Stomach (tissue), 9 donors: ENCODE data around the gene ZNF227. TPM values are rescaled to one million over a fixed set of nuclear protein-coding genes. Genes with fewer than 3 reads are reported as not detected.
"Not testable (repeated sequence)": the region's sequence is repeated elsewhere in the genome, so short reads cannot be mapped to it uniquely, and the experiment has no call there.

ENCODE experiments used
- DNase-seq, 2 donors: peaks; one replicate each; pipeline versions ENCODE4 v3.0.0 to v3.0.0-alpha.2; 2013 to 2019
- H3K27ac ChIP-seq, 5 donors: fragments of 200-600 bp in 4 of 5; sonication (generic) in 4 of 5; one replicate each; pipeline ENCODE4 v1.5.1; 2013 to 2019; ENCODE audit warnings: mild to moderate bottlenecking in 1 of 5, moderate library complexity in 1 of 5
- H3K27me3 ChIP-seq, 3 donors: fragments of 200-600 bp; sonication (generic); one replicate each; pipeline ENCODE4 v1.5.1; 2017 to 2019; ENCODE audit warnings: mixed run types in 1 of 3
- H3K36me3 ChIP-seq, 4 donors: fragments of 200-600 bp; sonication (generic); 1 replicate in 3 of 4; 2 replicates in 1 of 4; pipeline ENCODE4 v1.5.1; 2016 to 2019
- H3K4me1 ChIP-seq, 4 donors: fragments of 200-600 bp; sonication (generic); one replicate each; pipeline ENCODE4 v1.5.1; 2016 to 2019
- H3K4me3 ChIP-seq, 4 donors: fragments of 200-600 bp; sonication (generic) in 3 of 4; one replicate each; pipeline ENCODE4 v1.5.1; 2016 to 2019; ENCODE audit warnings: mild to moderate bottlenecking in 1 of 4
- H3K9me3 ChIP-seq, 4 donors: fragments of 200-600 bp; sonication (generic); one replicate each; pipeline ENCODE4 v1.5.1; 2016 to 2019
- EP300 ChIP-seq: sonication (generic); formaldehyde crosslinking; IDR thresholded peaks from one replicate; pipeline ENCODE4 v1.6.1; 2017; ENCODE audit warnings: antibody characterized with exemption
- POLR2A ChIP-seq, 4 donors: fragments of 450-650 bp; IDR thresholded peaks; one replicate each; pipeline ENCODE4 v1.6.1; 2016; ENCODE audit warnings: antibody characterized with exemption in 4 of 4, control low read depth in 2 of 4, mild to moderate bottlenecking in 1 of 4, moderate library complexity in 1 of 4
- POLR2AphosphoS5 ChIP-seq, 3 donors: sonication (generic); formaldehyde crosslinking; IDR thresholded peaks; one replicate each; pipeline ENCODE4 v1.6.1; 2016; ENCODE audit warnings: antibody characterized with exemption in 3 of 3
- WGBS, 5 donors: extraction: QIAGEN DNeasy Blood & Tissue Kit in 3 of 5; methylation state at CpG; one replicate each; pipeline versions ENCODE4 v1.1.5 to v1.1.7; 2013 to 2018; 5-methylcytosine and 5-hydroxymethylcytosine counted together
- intact Hi-C: fragments of 100-400 bp; cut with DNase I; formaldehyde crosslinking; loops from one replicate; pipeline ENCODE4 v1.15.1; 2023; ENCODE audit warnings: low total_unique reads
- polyA plus RNA-seq, 3 donors: library from polyadenylated mRNA; stranded (reverse); fragments of 200-250 nt; gene quantifications; one replicate each; pipeline ENCODE4 v1.2.3, GENCODE V29; 2013
- total RNA-seq, 5 donors: library from RNA; depleted of rRNA; stranded (reverse); fragments of >200 nt; gene quantifications; one replicate each; pipeline versions ENCODE4 v1.1.0 to v1.2.3, GENCODE V29; 2014 to 2016
- TF ChIP-seq, protein P1 (sequence below), 7 experiments: fragments of 450-650 bp in 4 of 7; fragments of 200-600 bp in 3 of 7; sonication (generic) in 3 of 7; IDR thresholded peaks; one replicate each; pipeline ENCODE4 v1.5.1; 2016 to 2019; ENCODE audit warnings: antibody characterized with exemption in 7 of 7, control low read depth in 2 of 7, mild to moderate bottlenecking in 1 of 7
- donor health status: healthy with polysubstance abuse.
- donor health status: Bipolar disorder and iron deficiency.
- donor health status: healthy.

The ZNF227 gene
- total and polyA plus RNA-seq, 8 donors = 0.58 to 31.9 (median 5.1) TPM

DNA sequence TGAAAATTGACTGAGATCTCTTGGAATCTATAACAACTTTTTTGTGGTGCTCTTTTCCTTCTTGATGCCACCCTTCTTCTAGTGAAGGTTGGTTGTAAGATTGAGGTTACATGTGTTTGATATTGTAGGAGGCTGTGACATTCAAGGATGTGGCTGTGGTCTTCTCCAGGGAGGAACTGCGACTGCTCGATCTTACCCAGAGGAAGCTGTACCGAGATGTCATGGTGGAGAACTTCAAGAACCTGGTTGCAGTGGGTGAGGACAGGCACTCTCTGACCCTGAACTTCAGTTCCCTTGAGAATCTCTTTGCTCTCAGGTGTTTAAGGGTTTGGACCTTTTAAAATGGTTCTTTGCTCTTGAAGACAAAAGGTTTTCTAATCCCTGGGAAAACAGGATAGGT lies 16.0 kb downstream of the ZNF227 start:
- Histone ChIP-seq H3K4me3 (no peak overlapping the region), H3K36me3 (peaks cover 76 to 82% (median 80%) of the 10 kb centered on the region in 4 donors), H3K4me1 (no peaks in the 10 kb centered on the region), H3K9me3 (peaks cover 38 to 94% (median 80%) of the 10 kb centered on the region in 4 donors), H3K27ac (no peak overlapping the region), H3K27me3 (no peaks in the 10 kb centered on the region)
- intact Hi-C loops = no loop called here
- 91 to 98% (median 94%) methylated on average over 3 of the region's 3 CpGs for WGBS, 5 donors
- no peak for DNase-seq
- TF ChIP-seq POLR2AphosphoS5 (IDR thresholded peaks at IDR 0.05) = no peak
- TF ChIP-seq, protein P1, sequence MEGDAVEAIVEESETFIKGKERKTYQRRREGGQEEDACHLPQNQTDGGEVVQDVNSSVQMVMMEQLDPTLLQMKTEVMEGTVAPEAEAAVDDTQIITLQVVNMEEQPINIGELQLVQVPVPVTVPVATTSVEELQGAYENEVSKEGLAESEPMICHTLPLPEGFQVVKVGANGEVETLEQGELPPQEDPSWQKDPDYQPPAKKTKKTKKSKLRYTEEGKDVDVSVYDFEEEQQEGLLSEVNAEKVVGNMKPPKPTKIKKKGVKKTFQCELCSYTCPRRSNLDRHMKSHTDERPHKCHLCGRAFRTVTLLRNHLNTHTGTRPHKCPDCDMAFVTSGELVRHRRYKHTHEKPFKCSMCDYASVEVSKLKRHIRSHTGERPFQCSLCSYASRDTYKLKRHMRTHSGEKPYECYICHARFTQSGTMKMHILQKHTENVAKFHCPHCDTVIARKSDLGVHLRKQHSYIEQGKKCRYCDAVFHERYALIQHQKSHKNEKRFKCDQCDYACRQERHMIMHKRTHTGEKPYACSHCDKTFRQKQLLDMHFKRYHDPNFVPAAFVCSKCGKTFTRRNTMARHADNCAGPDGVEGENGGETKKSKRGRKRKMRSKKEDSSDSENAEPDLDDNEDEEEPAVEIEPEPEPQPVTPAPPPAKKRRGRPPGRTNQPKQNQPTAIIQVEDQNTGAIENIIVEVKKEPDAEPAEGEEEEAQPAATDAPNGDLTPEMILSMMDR (IDR thresholded peaks at IDR 0.05) = no peak
- TF ChIP-seq POLR2A (IDR thresholded peaks at IDR 0.05) = no peak
- TF ChIP-seq EP300 = no peak

DNA sequence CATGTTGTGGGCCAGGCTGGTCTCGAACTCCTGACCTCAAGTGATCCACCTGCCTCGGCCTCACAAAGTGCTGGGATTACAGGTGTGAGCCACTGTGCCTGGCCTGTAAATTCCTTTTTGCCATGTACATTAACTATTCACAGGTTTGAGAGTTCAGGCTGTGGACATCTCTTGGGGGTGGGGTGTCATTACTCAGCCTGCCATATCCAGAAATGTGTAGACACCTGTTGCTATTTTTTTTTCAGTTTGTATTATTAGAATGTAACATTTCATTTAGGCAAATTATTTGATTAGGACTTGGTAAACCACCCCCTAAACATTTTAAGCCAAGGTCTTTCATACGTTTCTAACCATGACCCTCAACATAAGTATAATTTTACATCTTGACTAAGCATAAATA lies 20.5 kb downstream of the ZNF227 start:
- no peak overlapping the region for H3K27ac ChIP-seq
- intact Hi-C loops = no loop called here
- H3K4me1 ChIP-seq = no peaks in the 10 kb centered on the region
- H3K36me3 ChIP-seq = peaks cover 87 to 100% (median 95%) of the 10 kb centered on the region in 4 donors
- 95 to 99% (median 98%) methylated on average over 3 of the region's 3 CpGs for WGBS, 5 donors
- no peak overlapping the region for H3K4me3 ChIP-seq
- TF ChIP-seq, protein P1 (IDR thresholded peaks at IDR 0.05) = no peak
- no peak for TF ChIP-seq POLR2AphosphoS5 (IDR thresholded peaks at IDR 0.05)
- TF ChIP-seq POLR2A (IDR thresholded peaks at IDR 0.05) = no peak
- no peak for TF ChIP-seq EP300
- DNase-seq = no peak
- no peaks in the 10 kb centered on the region for H3K27me3 ChIP-seq
- H3K9me3 ChIP-seq = peaks cover 61 to 99% (median 92%) of the 10 kb centered on the region in 4 donors

DNA sequence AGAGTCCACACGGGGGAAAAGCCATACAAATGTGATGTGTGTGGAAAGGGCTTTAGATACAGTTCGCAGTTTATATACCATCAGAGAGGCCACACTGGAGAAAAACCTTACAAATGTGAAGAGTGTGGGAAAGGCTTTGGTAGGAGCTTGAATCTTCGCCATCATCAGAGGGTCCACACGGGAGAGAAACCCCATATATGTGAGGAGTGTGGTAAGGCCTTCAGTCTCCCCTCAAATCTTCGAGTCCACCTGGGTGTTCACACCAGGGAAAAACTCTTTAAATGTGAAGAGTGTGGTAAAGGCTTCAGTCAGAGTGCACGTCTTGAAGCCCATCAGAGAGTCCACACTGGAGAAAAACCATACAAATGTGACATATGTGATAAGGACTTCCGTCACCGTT lies 24.1 kb downstream of the ZNF227 start:
- TF ChIP-seq, protein P1 (IDR thresholded peaks at IDR 0.05) = no peak
- TF ChIP-seq POLR2AphosphoS5 (IDR thresholded peaks at IDR 0.05) (no peak), POLR2A (IDR thresholded peaks at IDR 0.05) (no peak), EP300 (no peak)
- peaks cover 63 to 99% (median 88%) of the 10 kb centered on the region in 4 donors for H3K9me3 ChIP-seq
- H3K27me3 ChIP-seq = no peaks in the 10 kb centered on the region
- no peak overlapping the region for H3K27ac ChIP-seq
- H3K4me1 ChIP-seq = no peaks in the 10 kb centered on the region
- peaks cover 52 to 85% (median 67%) of the 10 kb centered on the region in 4 donors for H3K36me3 ChIP-seq
- H3K4me3 ChIP-seq = no peak overlapping the region
- intact Hi-C loops = no loop called here
- DNase-seq = no peak
- WGBS, 5 donors = 95 to 99% (median 97%) methylated on average over 8 of the region's 8 CpGs

DNA sequence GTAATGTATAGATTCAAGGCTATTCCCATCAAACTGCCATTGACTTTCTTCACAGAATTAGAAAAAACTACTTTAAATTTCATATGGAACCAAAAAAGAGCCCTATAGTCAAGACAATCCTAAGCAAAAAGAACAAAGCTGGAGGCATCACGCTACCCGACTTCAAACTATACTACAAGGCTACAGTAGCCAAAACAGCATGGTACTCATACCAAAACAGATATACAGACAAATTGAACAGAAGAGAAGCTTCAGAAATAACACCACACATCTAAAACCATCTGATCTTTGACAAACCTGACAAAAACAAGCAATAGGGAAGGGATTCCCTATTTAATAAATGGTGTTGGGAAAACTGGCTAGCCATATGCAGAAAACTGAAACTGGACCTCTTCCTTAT lies 40.0 kb downstream of the ZNF227 start:
- H3K4me3 ChIP-seq, DNase-seq, intact Hi-C loops, H3K4me1 ChIP-seq, H3K27me3 ChIP-seq, H3K27ac ChIP-seq: not testable (repeated sequence)
- peaks cover 0 to 37% (median 11%) of the 10 kb centered on the region in 4 donors for H3K36me3 ChIP-seq
- 92 to 98% (median 97%) methylated on average over 2 of the region's 2 CpGs for WGBS, 5 donors
- peaks cover 56 to 100% (median 100%) of the 10 kb centered on the region in 4 donors for H3K9me3 ChIP-seq

DNA sequence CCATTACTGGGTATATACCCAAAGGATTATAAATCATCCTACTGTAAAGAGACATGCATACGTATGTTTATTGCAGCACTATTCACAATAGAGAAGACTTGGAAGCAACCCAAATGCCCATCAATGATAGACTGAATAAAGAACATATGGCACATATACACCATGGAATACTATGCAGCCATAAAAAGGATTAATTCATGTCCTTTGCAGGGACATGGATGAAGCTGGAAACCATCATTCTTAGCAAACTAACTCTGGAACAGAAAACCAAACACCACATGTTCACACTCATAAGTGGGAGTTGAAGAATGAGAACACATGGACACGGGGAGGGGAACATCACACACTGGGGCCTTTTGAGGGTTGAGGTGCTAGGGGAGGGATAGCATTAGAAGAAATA lies 41.1 kb downstream of the ZNF227 start:
- H3K27me3 ChIP-seq, H3K4me1 ChIP-seq, intact Hi-C loops, DNase-seq, H3K4me3 ChIP-seq, H3K27ac ChIP-seq: not testable (repeated sequence)
- peaks cover 0 to 26% (median 10%) of the 10 kb centered on the region in 4 donors for H3K36me3 ChIP-seq
- peaks cover 51 to 100% (median 97%) of the 10 kb centered on the region in 4 donors for H3K9me3 ChIP-seq
- WGBS, 5 donors = 91 to 97% (median 91%) methylated on average over 2 of the region's 2 CpGs
